ENCODE measurements around the gene GSTO1.
"Not testable (repeated sequence)": the region's sequence is repeated elsewhere in the genome, so short reads cannot be mapped to it uniquely, and the experiment has no call there.

GSTO1 gene

DNA sequence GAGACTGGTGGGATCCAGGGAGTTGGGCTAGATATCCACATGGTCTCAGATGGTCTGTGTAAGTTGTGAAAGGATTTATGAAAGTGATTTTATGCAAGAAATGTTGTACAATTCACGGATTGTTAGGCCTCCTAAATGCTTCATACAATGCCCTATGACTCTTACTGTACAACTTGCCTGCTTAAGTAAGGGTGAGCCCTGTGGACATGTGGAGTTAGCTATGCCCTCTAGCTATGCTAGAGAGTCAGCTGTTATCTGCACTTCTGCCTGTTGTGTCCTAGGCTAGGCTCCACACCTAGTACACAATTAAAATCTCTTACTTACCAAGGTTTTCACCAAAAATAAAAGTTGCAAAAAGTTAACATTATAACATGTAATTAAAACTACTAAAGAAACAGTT is 20.9 kb upstream of the GSTO1 start:
- peak overlapping the region; percentile 75 to 77 (median 76) for H3K4me3 Mint-ChIP-seq

DNA sequence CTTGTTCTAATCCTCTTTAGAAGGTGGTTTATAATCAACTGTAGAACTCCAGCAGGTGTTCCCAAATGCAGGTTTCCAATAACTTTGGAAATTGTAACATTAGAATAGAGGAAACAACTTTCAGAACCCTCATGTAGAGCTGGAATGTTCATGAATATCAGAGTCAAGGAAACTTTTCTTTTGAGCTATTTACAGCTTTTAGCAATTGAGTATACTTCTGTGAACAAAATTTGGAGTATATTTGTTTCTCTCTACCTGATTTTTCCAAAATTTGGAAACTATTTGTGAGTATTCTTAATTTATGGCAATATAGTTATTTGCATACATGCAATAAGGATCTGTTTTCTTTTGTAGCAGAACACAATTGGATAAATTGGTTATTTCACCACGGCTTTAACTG is 19.8 kb upstream of the GSTO1 start:
- peaks cover 14% of the 10 kb centered on the region for H3K9me3 Mint-ChIP-seq
- no peak overlapping the region for H3K27ac Mint-ChIP-seq
- H3K27me3 Mint-ChIP-seq (ENCODE audit: low read depth), result peaks cover 5% of the 10 kb centered on the region
- H3K36me3 Mint-ChIP-seq (ENCODE audit: low read depth), result no peaks in the 10 kb centered on the region
- no peak overlapping the region for H3K4me3 Mint-ChIP-seq
- TF ChIP-seq, protein P1, sequence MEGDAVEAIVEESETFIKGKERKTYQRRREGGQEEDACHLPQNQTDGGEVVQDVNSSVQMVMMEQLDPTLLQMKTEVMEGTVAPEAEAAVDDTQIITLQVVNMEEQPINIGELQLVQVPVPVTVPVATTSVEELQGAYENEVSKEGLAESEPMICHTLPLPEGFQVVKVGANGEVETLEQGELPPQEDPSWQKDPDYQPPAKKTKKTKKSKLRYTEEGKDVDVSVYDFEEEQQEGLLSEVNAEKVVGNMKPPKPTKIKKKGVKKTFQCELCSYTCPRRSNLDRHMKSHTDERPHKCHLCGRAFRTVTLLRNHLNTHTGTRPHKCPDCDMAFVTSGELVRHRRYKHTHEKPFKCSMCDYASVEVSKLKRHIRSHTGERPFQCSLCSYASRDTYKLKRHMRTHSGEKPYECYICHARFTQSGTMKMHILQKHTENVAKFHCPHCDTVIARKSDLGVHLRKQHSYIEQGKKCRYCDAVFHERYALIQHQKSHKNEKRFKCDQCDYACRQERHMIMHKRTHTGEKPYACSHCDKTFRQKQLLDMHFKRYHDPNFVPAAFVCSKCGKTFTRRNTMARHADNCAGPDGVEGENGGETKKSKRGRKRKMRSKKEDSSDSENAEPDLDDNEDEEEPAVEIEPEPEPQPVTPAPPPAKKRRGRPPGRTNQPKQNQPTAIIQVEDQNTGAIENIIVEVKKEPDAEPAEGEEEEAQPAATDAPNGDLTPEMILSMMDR (IDR thresholded peaks at IDR 0.05; ENCODE audit: unreplicated experiment in 3 of 3), result no peak
- H3K4me1 Mint-ChIP-seq, result no peaks in the 10 kb centered on the region

More for the DNA sequence above, 20.9 kb upstream of the GSTO1 start:
- TF ChIP-seq, protein P1 (IDR thresholded peaks at IDR 0.05; ENCODE audit: unreplicated experiment in 3 of 3), result no peak
- Mint-ChIP-seq H3K4me1 (no peaks in the 10 kb centered on the region), H3K9me3 (peaks cover 14% of the 10 kb centered on the region), H3K27me3 (ENCODE audit: low read depth) (peaks cover 5% of the 10 kb centered on the region), H3K27ac (no peak overlapping the region), H3K36me3 (ENCODE audit: low read depth) (no peaks in the 10 kb centered on the region)

DNA sequence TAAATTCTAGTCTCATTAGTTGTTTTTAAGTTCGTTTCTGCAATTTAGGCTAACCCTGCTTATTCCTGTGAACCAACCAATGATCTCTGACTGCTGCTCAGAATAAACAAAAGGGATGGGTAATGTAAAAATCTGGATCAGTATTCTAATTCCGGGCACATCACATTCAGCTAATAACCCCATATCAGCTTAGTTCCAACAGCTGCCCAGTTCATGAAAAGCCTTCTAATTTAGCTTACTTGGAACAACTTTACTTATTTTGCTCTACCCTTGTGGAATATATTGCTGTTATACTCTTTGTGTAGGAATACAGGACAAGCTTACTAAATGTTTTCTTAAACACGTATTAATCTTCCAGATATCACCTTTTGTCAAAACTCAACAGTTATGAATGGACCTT is 18.9 kb upstream of the GSTO1 start:
- Mint-ChIP-seq H3K4me1 (no peaks in the 10 kb centered on the region), H3K27ac (no peak overlapping the region), H3K9me3 (peaks cover 14% of the 10 kb centered on the region), H3K36me3 (ENCODE audit: low read depth) (no peaks in the 10 kb centered on the region), H3K4me3 (no peak overlapping the region), H3K27me3 (ENCODE audit: low read depth) (peaks cover 12% of the 10 kb centered on the region)
- TF ChIP-seq, protein P1 (IDR thresholded peaks at IDR 0.05; ENCODE audit: unreplicated experiment in 3 of 3), result no peak

DNA sequence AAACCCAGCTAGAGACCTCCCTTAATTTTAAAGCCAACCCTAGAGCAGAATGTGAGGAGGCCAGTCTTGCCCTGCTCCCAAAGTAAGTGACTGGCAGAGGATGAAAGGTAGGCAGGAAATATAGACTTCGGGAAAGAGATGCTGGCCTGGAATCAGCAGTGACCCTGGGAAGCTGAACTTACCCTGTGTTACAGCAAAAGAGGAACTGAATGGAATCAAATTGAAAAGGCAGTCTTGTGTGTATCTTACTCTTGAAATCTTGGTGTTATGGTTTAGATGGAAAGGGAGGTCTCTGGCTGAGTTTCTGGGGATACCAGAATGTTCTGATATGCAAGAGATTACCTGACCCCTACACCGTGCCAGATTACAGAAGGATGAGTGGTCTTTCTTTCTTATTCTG is 14.6 kb upstream of the GSTO1 start:
- TF ChIP-seq, protein P1 (IDR thresholded peaks at IDR 0.05; ENCODE audit: unreplicated experiment in 3 of 3), result no peak
- Mint-ChIP-seq H3K4me1 (no peaks in the 10 kb centered on the region), H3K4me3 (no peak overlapping the region), H3K27ac (no peak overlapping the region), H3K36me3 (ENCODE audit: low read depth) (no peaks in the 10 kb centered on the region), H3K27me3 (ENCODE audit: low read depth) (peaks cover 7% of the 10 kb centered on the region), H3K9me3 (peaks cover 5% of the 10 kb centered on the region)

- Mint-ChIP-seq H3K9me3 (no peaks in the 10 kb centered on the region), H3K27ac (no peak overlapping the region)
- TF ChIP-seq, protein P1 (IDR thresholded peaks at IDR 0.05; ENCODE audit: unreplicated experiment in 3 of 3), result no peak
Observed at GRCh38 chr10:104242545-104242944, 12.1 kb upstream of the GSTO1 start.

DNA sequence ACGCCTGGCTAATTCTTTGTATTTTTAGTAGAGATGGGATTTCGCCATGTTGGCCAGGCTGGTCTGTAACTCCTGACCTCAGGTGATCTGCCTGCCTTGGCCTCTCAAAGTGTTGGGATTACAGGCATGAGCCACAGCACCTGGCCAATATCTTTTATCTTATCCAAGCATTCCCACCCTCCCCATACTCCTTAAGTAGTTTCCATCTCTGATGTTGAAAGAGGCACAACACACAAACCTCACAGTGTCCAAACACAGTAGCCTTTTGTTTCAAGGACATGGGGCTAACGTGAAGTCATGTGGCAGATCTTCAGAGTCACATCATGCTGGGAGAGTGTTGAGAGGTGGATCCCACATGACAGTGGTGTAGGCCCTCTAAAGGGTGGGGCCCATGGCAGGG is 11.7 kb upstream of the GSTO1 start:
- not testable (repeated sequence) for H3K4me1 Mint-ChIP-seq; H3K9me3 Mint-ChIP-seq; H3K27ac Mint-ChIP-seq; H3K4me3 Mint-ChIP-seq; H3K36me3 Mint-ChIP-seq (ENCODE audit: low read depth); H3K27me3 Mint-ChIP-seq (ENCODE audit: low read depth)

More at GRCh38 chr10:104242545-104242944, 12.1 kb upstream of the GSTO1 start:
- Mint-ChIP-seq H3K27me3 (ENCODE audit: low read depth) (peaks cover 7% of the 10 kb centered on the region), H3K4me1 (no peaks in the 10 kb centered on the region), H3K4me3 (no peak overlapping the region), H3K36me3 (ENCODE audit: low read depth) (peaks cover 5% of the 10 kb centered on the region)
